Type B pancreatic cell (in vitro differentiated cells): ENCODE measurements around the gene CLMP. TPM values are rescaled to one million over a fixed set of nuclear protein-coding genes. Genes with fewer than 3 reads are reported as not detected.

ENCODE experiments used
- DNase-seq: peaks from one replicate; pipeline ENCODE4 v3.0.0; 2021; ENCODE audit warnings: mixed read lengths; ENCODE audit not compliant: unreplicated experiment; ENCODE audit errors: extremely low spot score
- H3K27ac Mint-ChIP-seq: 2 replicates; pipeline ENCODE4 v1.8.0; 2021; ENCODE audit warnings: mild to moderate bottlenecking, mixed read lengths
- H3K27me3 Mint-ChIP-seq: 2 replicates; pipeline ENCODE4 v1.8.0; 2021; ENCODE audit warnings: mixed read lengths
- H3K36me3 Mint-ChIP-seq: 2 replicates; pipeline ENCODE4 v1.8.0; 2021; ENCODE audit warnings: mixed read lengths
- H3K4me1 Mint-ChIP-seq: one replicate; pipeline ENCODE4 v1.8.0; 2021; ENCODE audit warnings: mixed read lengths; ENCODE audit not compliant: unreplicated experiment
- H3K4me3 Mint-ChIP-seq: 2 replicates; pipeline ENCODE4 v1.8.0; 2021; ENCODE audit warnings: mild to moderate bottlenecking, mixed read lengths
- H3K9me3 Mint-ChIP-seq: 2 replicates; pipeline ENCODE4 v1.8.0; 2021; ENCODE audit warnings: mixed read lengths
- total RNA-seq: library from RNA; stranded (reverse); gene quantifications from 2 replicates; pipeline ENCODE4 v1.2.1, GENCODE V29; 2021; ENCODE audit warnings: low replicate concordance
- TF ChIP-seq, protein P1 (sequence below): fragments of 200-600 bp; sonication (generic); conservative IDR thresholded peaks from 2 replicates; pipeline ENCODE4 v1.5.0; 2021; ENCODE audit warnings: antibody characterized with exemption, mild to moderate bottlenecking

The CLMP gene
- total RNA-seq, 1 donor from 2014 or later = 65.7 TPM

DNA sequence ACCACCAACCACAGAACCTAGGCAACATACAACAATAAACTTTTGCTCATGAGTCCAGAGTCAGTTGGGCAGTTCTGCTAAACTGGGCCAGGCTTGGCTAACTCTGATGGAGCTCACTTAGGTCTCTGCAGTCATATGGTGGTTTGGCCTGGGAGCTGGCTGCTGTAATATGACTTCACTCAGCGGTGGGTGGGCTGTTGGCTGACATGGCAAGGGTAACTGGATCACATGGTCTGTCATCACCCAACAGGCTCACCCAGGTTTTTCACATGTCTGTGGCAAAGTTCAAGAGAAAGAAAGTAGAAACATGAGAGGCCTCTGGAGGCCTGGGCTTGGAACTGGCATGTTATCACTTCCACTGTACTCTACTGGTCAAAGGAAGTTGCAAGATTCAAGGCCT lies 43.2 kb upstream of the CLMP start:
- DNase-seq = no peak
- H3K4me3 Mint-ChIP-seq = no peak overlapping the region
- H3K4me1 Mint-ChIP-seq = peaks cover 14% of the 10 kb centered on the region
- H3K27me3 Mint-ChIP-seq = peaks cover 1% of the 10 kb centered on the region
- H3K36me3 Mint-ChIP-seq = no peaks in the 10 kb centered on the region
- H3K27ac Mint-ChIP-seq = peak overlapping the region; percentile 3
- TF ChIP-seq, protein P1, sequence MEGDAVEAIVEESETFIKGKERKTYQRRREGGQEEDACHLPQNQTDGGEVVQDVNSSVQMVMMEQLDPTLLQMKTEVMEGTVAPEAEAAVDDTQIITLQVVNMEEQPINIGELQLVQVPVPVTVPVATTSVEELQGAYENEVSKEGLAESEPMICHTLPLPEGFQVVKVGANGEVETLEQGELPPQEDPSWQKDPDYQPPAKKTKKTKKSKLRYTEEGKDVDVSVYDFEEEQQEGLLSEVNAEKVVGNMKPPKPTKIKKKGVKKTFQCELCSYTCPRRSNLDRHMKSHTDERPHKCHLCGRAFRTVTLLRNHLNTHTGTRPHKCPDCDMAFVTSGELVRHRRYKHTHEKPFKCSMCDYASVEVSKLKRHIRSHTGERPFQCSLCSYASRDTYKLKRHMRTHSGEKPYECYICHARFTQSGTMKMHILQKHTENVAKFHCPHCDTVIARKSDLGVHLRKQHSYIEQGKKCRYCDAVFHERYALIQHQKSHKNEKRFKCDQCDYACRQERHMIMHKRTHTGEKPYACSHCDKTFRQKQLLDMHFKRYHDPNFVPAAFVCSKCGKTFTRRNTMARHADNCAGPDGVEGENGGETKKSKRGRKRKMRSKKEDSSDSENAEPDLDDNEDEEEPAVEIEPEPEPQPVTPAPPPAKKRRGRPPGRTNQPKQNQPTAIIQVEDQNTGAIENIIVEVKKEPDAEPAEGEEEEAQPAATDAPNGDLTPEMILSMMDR = no peak
- H3K9me3 Mint-ChIP-seq = no peaks in the 10 kb centered on the region

DNA sequence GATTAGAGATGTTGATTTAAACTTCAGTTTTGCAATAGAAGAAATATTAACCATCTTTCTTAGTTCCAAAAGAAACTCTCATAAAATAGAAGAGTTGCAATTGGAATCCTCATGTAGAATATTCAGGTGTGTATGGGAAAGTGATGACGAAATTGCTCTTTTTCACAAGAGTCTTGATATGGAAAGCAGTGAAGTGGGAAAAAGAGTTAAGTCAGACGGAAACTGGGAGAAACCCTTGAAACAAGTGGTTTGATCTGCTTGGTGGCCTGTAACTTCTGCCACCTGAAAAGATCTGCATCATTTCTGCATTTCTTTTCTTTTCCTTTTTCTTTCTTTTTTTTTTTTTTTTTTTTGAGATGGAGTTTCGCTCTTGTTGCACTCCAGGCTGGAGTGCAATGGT lies 41.8 kb upstream of the CLMP start:
- Mint-ChIP-seq H3K9me3 (no peaks in the 10 kb centered on the region), H3K27ac (no peak overlapping the region), H3K4me3 (no peak overlapping the region), H3K4me1 (peaks cover 18% of the 10 kb centered on the region), H3K36me3 (no peaks in the 10 kb centered on the region), H3K27me3 (no peaks in the 10 kb centered on the region)
- no peak for DNase-seq
- TF ChIP-seq, protein P1 = no peak

DNA sequence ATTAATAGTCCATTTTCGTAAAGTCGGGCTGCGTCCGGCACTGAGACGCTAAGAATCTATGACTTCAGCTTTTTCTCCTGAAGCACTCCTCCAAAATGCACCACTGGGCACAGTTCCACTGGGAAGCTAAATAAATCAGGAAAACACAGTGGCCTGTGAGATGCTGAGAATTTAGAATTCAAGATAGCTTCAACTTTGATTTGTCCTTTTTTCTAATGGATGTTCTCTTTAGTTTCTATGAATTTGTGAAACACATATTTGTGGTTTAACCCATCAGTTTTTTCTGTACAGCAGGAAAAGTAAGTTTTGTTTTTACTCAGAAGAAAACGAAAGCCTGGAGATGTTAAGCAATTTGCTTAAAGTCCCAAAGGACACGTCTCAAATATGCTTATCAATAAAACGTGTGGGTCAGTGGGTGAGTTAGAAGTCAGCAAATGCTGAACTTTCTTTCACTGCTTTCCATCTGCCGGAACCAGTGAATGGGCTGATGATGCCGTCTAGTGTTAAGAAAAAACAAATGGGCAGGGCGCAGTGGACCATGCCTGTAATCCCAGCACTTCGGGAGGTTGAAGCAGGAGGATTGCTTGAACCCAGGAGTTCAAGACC lies 40.7 kb upstream of the CLMP start:
- no peak overlapping the region for H3K27ac Mint-ChIP-seq
- H3K36me3 Mint-ChIP-seq = no peaks in the 10 kb centered on the region
- H3K4me3 Mint-ChIP-seq = no peak overlapping the region
- DNase-seq = no peak
- peaks cover 19% of the 10 kb centered on the region for H3K4me1 Mint-ChIP-seq
- peaks cover 5% of the 10 kb centered on the region for H3K27me3 Mint-ChIP-seq
- TF ChIP-seq, protein P1 = no peak
- no peaks in the 10 kb centered on the region for H3K9me3 Mint-ChIP-seq

DNA sequence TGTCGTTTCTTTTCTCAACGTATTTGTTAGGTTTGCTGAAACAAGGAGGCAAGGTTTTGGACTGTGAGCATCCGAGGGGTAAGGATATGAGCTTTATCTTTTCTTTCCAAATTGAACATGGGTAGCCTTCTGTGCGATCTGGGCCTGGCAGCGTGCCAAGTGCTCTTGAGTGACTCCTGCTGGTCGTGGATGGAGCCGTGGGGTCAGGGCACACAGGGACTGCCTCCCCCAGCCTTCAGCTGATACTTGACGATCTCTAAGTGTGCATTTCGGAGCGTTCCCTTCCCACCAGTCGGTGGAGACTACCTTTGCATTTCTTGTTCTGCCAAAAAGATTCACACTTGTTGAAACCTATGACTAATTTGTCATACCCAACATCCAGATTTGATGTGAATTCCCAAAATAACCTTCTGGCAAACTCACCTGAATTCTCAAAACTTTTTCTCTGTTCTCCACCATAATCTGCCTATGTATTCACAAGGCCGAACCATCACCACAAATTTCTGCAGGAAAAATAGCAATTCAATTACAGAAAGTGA lies 40.1 kb upstream of the CLMP start:
- Mint-ChIP-seq H3K27ac (no peak overlapping the region), H3K4me1 (peaks cover 19% of the 10 kb centered on the region), H3K36me3 (no peaks in the 10 kb centered on the region), H3K9me3 (no peaks in the 10 kb centered on the region), H3K4me3 (no peak overlapping the region), H3K27me3 (peaks cover 5% of the 10 kb centered on the region)
- TF ChIP-seq, protein P1 = peak; percentile 64
- DNase-seq = no peak

DNA sequence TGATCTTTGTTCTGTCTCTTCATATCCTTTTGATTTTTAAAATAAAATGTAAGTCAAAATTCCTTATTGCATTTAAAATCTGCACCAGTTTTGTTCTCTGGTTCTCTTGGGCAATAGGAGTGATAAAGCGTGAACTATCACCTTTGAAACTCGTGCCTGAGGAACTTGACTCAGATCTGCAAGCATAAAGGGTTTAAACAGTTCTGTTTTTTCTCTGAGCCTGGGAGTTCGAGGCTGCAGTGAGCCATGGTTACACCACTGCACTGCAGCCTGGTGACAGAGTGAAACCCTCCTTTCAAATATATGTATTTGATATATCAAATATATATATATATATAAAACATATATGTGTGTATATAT lies 38.9 kb upstream of the CLMP start:
- no peaks in the 10 kb centered on the region for H3K9me3 Mint-ChIP-seq
- H3K27ac Mint-ChIP-seq = no peak overlapping the region
- no peak overlapping the region for H3K4me3 Mint-ChIP-seq
- H3K27me3 Mint-ChIP-seq = peaks cover 5% of the 10 kb centered on the region
- no peak for DNase-seq
- no peaks in the 10 kb centered on the region for H3K36me3 Mint-ChIP-seq
- peaks cover 19% of the 10 kb centered on the region for H3K4me1 Mint-ChIP-seq
- TF ChIP-seq, protein P1 = no peak
